MV-4-11 (cell line): ENCODE data around the gene TTC9B.
A peak's percentile ranks its signal among the peaks of the same experiment; 100 is the strongest.
"Not testable (repeated sequence)": the region's sequence is repeated elsewhere in the genome, so short reads cannot be mapped to it uniquely, and the experiment has no call there.

Experiments
- DNase-seq: peaks from one replicate; lab custom pipeline; 2025; lab: John Stamatoyannopoulos, UW

The TTC9B gene

GRCh38 chr19:40214936-40215335, 3.2 kb downstream of the TTC9B start:
- no peak for DNase-seq

GRCh38 chr19:40213882-40214570, 4.2 kb downstream of the TTC9B start:
- no peak for DNase-seq

- DNase-seq = no peak
Measured at GRCh38 chr19:40213251-40213829, 4.8 kb downstream of the TTC9B start.

GRCh38 chr19:40210889-40211288, 7.3 kb downstream of the TTC9B start:
- DNase-seq = no peak

- DNase-seq = no peak
Measured at GRCh38 chr19:40208602-40209001, 9.6 kb downstream of the TTC9B start.

- DNase-seq = no peak
Measured at GRCh38 chr19:40205760-40206159, 12.4 kb downstream of the TTC9B start.

GRCh38 chr19:40204381-40204780, 13.8 kb downstream of the TTC9B start:
- no peak for DNase-seq

- no peak for DNase-seq
Measured at GRCh38 chr19:40200341-40201099, 17.7 kb downstream of the TTC9B start.

- no peak for DNase-seq
Measured at GRCh38 chr19:40198272-40198990, 19.8 kb downstream of the TTC9B start.

GRCh38 chr19:40193587-40193849, 24.7 kb downstream of the TTC9B start:
- no peak for DNase-seq

- DNase-seq = no peak
Measured at GRCh38 chr19:40192758-40193586, 25.2 kb downstream of the TTC9B start.

- no peak for DNase-seq
Measured at GRCh38 chr19:40191836-40192646, 26.1 kb downstream of the TTC9B start.

GRCh38 chr19:40190891-40191835, 27.0 kb downstream of the TTC9B start, which contains the start of gene MAP3K10:
Gene MAP3K10 (plus strand): TSS chr19:40191426. CDS start chr19:40192032, 606 bp downstream.
- DNase-seq = peak; percentile 78

GRCh38 chr19:40184273-40184672, 33.9 kb downstream of the TTC9B start:
- DNase-seq = no peak

- no peak for DNase-seq
Measured at GRCh38 chr19:40178756-40179155, 39.4 kb downstream of the TTC9B start.

- no peak for DNase-seq
Measured at GRCh38 chr19:40177286-40178070, 40.7 kb downstream of the TTC9B start.

- no peak for DNase-seq
Measured at GRCh38 chr19:40175820-40176219, 42.4 kb downstream of the TTC9B start.

GRCh38 chr19:40174092-40174491, 44.1 kb downstream of the TTC9B start:
- DNase-seq = no peak

- not testable (repeated sequence) for DNase-seq
Measured at GRCh38 chr19:40171293-40171692, 46.9 kb downstream of the TTC9B start.
